ENCODE data around the gene ZFYVE19. TPM values are rescaled to one million over a fixed set of nuclear protein-coding genes. Genes with fewer than 3 reads are reported as not detected.

The ZFYVE19 gene
- 13.9 and 16.9 TPM in 2 replicates for total RNA-seq

GRCh38 chr15:40807028-40807887 lies at the start of gene ZFYVE19, which contains the start of gene DNAJC17:
Gene ZFYVE19 (plus strand): TSS chr15:40807089. CDS start chr15:40807590, 501 bp downstream.
Gene DNAJC17 (minus strand): TSS chr15:40807473. CDS start chr15:40807446, 27 bp downstream.

GRCh38 chr15:40763801-40764628 lies 42.9 kb upstream of the ZFYVE19 start, which contains the start of gene GCHFR:
Gene GCHFR (plus strand): TSS chr15:40764068. CDS start chr15:40764181, 113 bp downstream.

GRCh38 chr15:40769274-40770146 lies 37.4 kb upstream of the ZFYVE19 start, which contains the start of gene C15orf62:
Gene C15orf62 (plus strand): TSS chr15:40769980. CDS start chr15:40770496, 516 bp downstream.

GRCh38 chr15:40828447-40829036 lies 21.7 kb downstream of the ZFYVE19 start, which contains the start of gene PPP1R14D:
Gene PPP1R14D (minus strand): TSS chr15:40828708. CDS start chr15:40828641, 67 bp downstream.

GRCh38 chr15:40843885-40844695 lies 37.2 kb downstream of the ZFYVE19 start, which contains the start of gene SPINT1:
Gene SPINT1 (plus strand): TSS chr15:40844048. CDS start chr15:40844555, 507 bp downstream.

Small RNAs within 50 kb of the gene (small RNA-seq; reads per million reads assigned to genes)
- gene SUMO2P15 = not detected

Other genes starting within 250 kb of the ZFYVE19 start
- gene CCDC32, start 242.0 kb upstream of the ZFYVE19 start, total RNA-seq = 15.2 and 39.3 TPM in 2 replicates
- gene RPUSD2, start 237.8 kb upstream of the ZFYVE19 start, total RNA-seq = 11.8 and 12.3 TPM in 2 replicates
- gene KNL1, start 212.8 kb upstream of the ZFYVE19 start, total RNA-seq = 20.6 and 40.9 TPM in 2 replicates
- gene RAD51, start 111.9 kb upstream of the ZFYVE19 start, total RNA-seq = 4.0 and 4.5 TPM in 2 replicates
- 11.5 and 13.2 TPM in 2 replicates for gene RMDN3, start 51.8 kb upstream of the ZFYVE19 start, total RNA-seq
- 0.37 and 0.78 TPM in 2 replicates for gene GCHFR, start 43.0 kb upstream of the ZFYVE19 start, total RNA-seq
- not detected in 2 replicates for gene C15orf62, start 37.1 kb upstream of the ZFYVE19 start, total RNA-seq
- 20.5 and 29.0 TPM in 2 replicates for gene DNAJC17, start 384 bp downstream of the ZFYVE19 start, total RNA-seq
- gene PPP1R14D, start 21.6 kb downstream of the ZFYVE19 start, total RNA-seq = not detected in 2 replicates
- under 0.01 TPM in 1 of 2 replicates, not detected in the other for gene SPINT1, start 37.0 kb downstream of the ZFYVE19 start, total RNA-seq
- gene RHOV, start 67.1 kb downstream of the ZFYVE19 start, total RNA-seq = not detected in 2 replicates
- gene VPS18, start 87.4 kb downstream of the ZFYVE19 start, total RNA-seq = 38.9 and 42.8 TPM in 2 replicates
- not detected in 2 replicates for gene DLL4, start 122.3 kb downstream of the ZFYVE19 start, total RNA-seq
- gene CHAC1, start 146.4 kb downstream of the ZFYVE19 start, total RNA-seq = 1.8 TPM in 2 replicates

All from subcutaneous preadipocyte (primary cell).